HG03097 (cell line): ENCODE results near the gene WWOX.

Source experiments
- ATAC-seq: cut with Tn5 transposase; IDR thresholded peaks from one replicate; pipeline ENCODE4 v1.9.1; 2021; ENCODE audit not compliant: unreplicated experiment, low FRiP score

The WWOX gene

DNA sequence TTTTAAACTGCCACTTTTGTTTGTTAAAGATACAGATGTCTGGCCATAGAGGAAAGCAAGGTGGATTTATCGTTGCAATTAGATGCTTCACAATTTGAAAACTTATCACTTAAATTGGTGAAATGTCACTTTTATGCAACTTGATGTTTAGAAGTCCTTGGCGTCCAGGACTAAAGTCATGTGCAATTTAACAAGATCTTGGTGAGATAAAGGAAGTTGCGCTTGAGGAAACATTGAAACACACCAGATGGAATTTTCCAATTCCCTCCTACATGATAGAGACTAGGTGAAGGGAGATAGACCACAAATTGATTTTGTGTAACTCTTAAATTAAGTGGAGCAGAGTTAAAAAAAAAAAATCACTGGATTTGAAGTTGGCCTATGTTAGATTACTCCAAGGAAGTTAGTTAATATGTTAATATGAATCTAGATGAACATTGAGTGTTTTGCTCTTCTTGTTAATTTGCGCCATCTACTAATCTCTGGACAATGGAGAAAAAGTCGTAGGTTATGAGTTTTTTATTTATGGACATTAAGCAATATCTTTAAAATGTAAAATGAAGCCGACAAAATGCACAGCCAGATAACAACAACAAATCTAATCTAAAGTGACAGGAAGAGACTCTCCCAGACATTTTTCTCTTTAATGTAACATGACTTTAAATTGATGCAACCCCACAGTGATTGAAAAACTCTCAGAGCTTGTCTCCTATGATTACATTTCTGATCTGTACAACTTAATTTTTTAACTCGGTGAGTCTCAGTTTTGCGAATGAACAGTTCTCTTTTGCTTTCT lies 119.6 kb downstream of the WWOX start:
- ATAC-seq, result no peak

- no peak for ATAC-seq
Measured at GRCh38 chr16:78220571-78220970, 121.1 kb downstream of the WWOX start.

DNA sequence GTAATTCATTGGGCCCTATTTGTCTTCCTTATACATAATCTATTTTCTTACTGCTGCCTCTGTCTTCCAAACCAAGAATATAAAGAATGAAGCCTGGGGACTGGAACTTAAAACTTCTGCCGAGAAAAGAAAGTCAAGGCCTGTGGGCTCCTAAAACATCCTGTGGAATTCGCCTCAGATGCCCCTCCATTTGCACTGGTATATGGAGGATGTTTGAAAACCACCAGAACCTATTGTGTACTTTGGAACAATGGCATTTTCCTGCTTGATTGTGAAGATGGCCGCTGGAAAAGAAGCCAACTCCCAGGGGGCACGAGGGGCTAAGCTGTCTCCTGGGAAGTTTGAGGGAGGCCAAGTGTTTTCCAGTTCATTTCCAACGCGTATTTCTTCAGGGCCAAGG lies 122.4 kb downstream of the WWOX start:
- no peak for ATAC-seq

DNA sequence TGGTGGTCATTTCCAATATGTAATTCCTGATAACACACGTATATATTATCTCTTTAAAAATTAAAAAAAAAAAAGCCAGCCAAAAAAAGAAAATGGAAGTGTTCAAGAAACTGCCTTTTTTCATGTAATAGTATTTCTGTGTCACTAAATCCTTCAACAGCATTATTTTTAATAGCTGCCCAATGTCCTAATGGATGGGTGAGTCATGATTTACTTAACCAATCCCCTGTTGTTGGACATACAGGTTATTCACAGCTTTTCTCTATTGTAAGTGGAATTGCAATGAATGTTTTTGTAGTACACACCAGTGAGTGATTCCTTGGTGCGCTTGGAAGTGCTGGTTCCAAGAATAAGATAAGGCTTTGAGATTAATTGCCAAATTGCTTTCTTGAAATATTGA lies 124.9 kb downstream of the WWOX start:
- ATAC-seq, result no peak

GRCh38 chr16:78225919-78226318 lies 126.5 kb downstream of the WWOX start:
- ATAC-seq, result no peak

DNA sequence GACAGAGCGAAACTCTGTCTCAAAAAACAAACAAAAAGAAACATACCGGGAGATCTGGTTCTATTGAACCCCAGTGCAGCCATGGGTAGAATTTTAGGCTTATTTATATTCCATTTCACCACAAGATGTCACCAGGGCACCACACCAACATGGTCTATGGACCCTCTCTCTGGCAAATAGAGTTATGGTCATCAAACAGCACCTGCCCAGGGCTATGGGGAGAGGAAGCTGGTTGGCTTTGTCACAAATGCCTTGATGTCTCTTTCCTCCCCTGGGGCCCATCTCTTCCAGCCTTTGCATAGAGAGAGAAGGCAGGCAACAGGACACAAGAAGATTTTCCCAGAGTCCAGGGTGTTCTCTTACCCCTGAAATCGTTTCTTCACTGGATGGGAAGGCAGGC lies 128.4 kb downstream of the WWOX start:
- ATAC-seq, result no peak

DNA sequence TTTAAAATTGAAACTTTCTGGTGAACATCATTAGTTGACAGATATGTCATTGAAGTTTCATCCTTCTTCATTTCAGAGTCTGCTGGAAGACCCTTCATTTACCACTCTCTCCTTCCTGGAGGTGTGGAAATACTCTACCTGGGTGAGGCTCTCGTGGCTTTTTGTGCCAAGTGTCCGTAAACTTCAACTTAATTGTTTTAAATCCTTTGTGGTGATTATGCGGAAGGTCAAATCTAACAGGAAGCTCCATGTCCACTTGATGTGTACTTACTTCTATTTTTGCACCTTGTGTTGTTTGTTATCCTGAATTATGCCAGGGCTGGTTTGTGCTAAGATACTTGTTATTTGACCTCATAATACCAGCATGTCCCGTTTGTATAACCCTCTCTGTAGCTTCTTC lies 129.2 kb downstream of the WWOX start:
- no peak for ATAC-seq

GRCh38 chr16:78230832-78231231 lies 131.4 kb downstream of the WWOX start:
- no peak for ATAC-seq

GRCh38 chr16:78235168-78235800 lies 135.8 kb downstream of the WWOX start:
- ATAC-seq, result peak; percentile 87

DNA sequence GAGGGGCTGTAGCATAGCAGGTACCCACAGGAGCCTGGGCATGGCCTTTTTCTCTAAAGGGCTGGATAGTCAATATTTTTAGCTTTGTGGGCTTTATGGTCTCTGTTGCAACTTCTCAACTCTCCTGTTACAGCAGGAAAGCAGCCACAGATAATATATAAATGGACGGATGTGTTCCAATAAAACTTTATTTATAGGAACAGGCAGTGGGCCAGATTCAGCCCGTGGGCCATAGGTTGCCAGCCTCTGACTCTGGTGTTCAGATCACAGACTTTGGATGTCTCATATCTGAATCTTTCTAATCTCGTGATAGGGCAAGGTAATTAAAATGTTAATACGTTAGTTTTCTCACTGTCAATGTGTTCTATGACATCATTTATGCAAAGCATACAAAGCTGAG lies 136.4 kb downstream of the WWOX start:
- no peak for ATAC-seq

DNA sequence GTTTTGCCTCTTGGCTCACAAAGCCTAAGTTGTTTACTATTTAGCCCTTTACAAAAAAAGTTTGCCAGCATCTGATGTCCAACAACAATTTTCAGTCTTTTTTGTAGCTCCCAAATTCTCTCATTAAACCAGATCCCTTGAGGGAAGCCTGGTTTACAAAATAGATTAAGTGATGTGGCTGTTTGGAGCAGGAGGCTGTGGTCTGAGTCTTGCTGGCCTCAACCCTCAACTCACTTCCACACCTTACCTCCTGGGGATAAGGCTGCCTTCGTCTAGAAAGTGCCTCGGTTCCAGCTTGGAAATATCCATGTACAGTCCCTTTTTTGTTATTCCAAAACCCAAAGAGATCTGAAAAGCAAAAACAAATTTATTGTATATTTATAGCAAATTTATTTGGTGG lies 138.4 kb downstream of the WWOX start:
- ATAC-seq, result no peak

GRCh38 chr16:78240459-78241222 lies 141.2 kb downstream of the WWOX start:
- no peak for ATAC-seq

GRCh38 chr16:78242239-78242630 lies 142.8 kb downstream of the WWOX start:
- no peak for ATAC-seq

GRCh38 chr16:78244131-78244895 lies 144.9 kb downstream of the WWOX start:
- ATAC-seq, result no peak

- no peak for ATAC-seq
Measured at GRCh38 chr16:78246559-78246958, 147.1 kb downstream of the WWOX start.

DNA sequence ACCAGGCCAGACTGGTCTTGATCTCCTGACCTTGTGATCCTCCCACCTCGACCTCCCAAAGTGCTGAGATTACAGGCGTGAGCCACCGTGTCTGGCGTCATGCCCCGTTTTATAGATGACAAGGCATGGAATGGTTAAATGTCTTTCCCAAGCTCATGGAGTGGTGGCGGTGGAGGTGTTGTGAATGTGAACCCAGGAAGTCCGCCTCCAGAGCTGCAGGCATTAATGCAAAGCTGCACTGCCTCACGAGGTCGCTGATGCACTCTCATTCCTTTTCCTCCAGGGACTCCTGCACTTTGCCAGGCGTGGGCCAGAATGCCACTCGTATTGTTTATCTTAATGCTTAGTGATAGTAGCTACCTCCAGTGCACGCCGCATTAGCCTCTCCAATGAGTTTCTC lies 149.6 kb downstream of the WWOX start:
- no peak for ATAC-seq

DNA sequence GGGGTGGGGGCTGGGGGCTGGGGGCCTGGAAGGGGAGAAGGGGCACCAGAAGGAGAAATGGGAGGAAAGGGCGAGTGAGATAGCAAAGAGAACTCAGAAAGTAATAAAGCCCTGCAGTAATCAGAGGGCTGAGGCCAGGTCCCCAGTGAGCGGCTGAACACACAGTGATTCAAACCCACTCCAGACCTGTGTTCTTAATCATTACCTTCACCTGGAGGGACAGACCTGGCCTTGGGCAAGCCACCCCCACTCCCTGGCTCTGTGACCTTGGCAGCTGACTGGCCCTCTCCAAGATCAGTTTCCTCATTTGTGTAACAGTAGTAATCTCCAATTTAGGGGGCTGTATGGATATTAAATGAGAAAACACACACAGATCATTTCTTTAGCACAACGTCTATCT lies 150.4 kb downstream of the WWOX start:
- ATAC-seq, result no peak

- no peak for ATAC-seq
Measured at GRCh38 chr16:78251115-78251514, 151.7 kb downstream of the WWOX start.

DNA sequence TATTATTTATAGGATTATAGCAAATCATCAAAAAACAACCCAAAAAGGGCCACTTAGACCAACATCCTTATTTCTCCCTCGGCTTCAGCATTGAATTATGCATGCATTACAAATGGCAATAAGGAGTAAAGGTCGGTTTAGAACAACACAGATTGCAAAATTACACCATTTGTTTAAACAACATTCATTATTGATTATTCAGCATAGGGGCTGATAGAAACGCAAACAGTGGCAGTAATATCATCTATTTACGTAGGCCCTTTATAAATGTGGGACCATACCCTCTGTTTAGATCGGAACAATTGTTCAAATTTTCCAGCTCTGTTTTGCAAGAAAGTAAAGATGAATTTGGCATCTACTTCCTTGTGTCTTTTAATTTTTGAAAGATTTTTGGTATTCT lies 153.3 kb downstream of the WWOX start:
- no peak for ATAC-seq

DNA sequence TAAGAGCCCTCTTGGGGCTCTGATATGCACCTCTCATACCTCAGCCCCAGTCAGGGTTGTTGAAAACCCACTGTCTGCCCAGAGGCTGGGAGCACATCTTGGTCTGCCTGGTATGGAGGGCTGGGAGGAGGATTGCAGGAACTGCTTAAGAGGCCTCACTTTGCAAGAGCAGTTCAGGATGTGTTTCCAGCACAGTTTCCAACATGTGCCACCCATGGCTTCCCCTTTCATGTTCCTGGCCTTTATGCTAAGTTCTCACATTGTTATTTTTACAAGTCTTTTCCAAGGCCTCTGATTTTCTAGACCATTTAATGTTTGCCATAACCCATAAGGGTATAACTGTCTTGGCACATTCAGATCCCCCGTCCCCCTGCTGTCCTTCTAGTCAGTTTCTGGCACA lies 155.4 kb downstream of the WWOX start:
- ATAC-seq, result no peak
